K562 (cell line): ENCODE data around the gene DENND2A. TPM values are rescaled to one million over a fixed set of nuclear protein-coding genes. Genes with fewer than 3 reads are reported as not detected.

Experiments
- ATAC-seq: fragments of 200-7000 bp; cut with Tn5 transposase; 3 replicates; pipeline ENCODE4 v1.9.1; 2020; ENCODE audit warnings: moderate library complexity
- BruUV-seq: library from RNA; stranded (reverse); fragments of 400-500 nt; replicated peaks from 2 replicates; lab custom pipeline; 2021; lab: Mats Ljungman, UMichigan
- CTCF ChIA-PET: fragments of 300-600 bp; formaldehyde crosslinking; extraction: SDS; loops from one replicate; lab custom pipeline; 2021; ENCODE audit warnings: low intra/inter-chr PET ratio; lab: Yijun Ruan, JAX
- POLR2A ChIA-PET: fragments of 300-600, 350-650 bp; sonication (Branson Sonifier 250); formaldehyde crosslinking; extraction: SDS; loops from one replicate; lab custom pipeline; 2021; ENCODE audit warnings: antibody characterized with exemption, inconsistent platforms; lab: Yijun Ruan, JAX
- DNase-seq, 4 experiments: peaks; one replicate each; pipeline versions ENCODE4 v3.0.0 to v3.0.0-alpha.2; 2011 to 2018; ENCODE audit warnings: low spot score in 3 of 4, mixed read lengths in 3 of 4; ENCODE audit errors: extremely low read depth in 1 of 4
- FAIRE-seq: peaks from 2 replicates; lab custom pipeline; 2011; peaks lifted over from hg19 to GRCh38; lab: Jason Lieb, UNC
- H2AFZ ChIP-seq: 2 replicates; pipeline ENCODE4 v1.6.0; 2011; ENCODE audit warnings: low read depth, low read length, control low read depth, inconsistent platforms
- H3K27ac ChIP-seq: fragments of 200-600 bp; 3 replicates; pipeline ENCODE4 v1.8.0; 2011; ENCODE audit warnings: low read depth, mild to moderate bottlenecking, control low read depth, inconsistent platforms, low read length, moderate library complexity, mixed read lengths; ENCODE audit errors: extremely low read depth
- H3K27me3 ChIP-seq, 2 experiments: fragments of 300-600 bp in 1 of 2; 2 replicates in 1 of 2; 3 replicates in 1 of 2; pipeline versions ENCODE4 v1.6.0 to v1.8.0; 2011; ENCODE audit warnings: inconsistent platforms in 2 of 2, low read length in 2 of 2, mild to moderate bottlenecking in 1 of 2, mixed read lengths in 1 of 2, moderate library complexity in 1 of 2; ENCODE audit not compliant: control insufficient read depth in 2 of 2, insufficient read depth in 2 of 2
- H3K36me3 ChIP-seq: fragments of 300-600 bp; 3 replicates; pipeline ENCODE4 v1.8.0; 2011; ENCODE audit warnings: mild to moderate bottlenecking, low read length, inconsistent platforms; ENCODE audit not compliant: control insufficient read depth, insufficient read depth
- H3K4me1 ChIP-seq, 2 experiments: fragments of 200-600 bp in 1 of 2; replicated peaks in 1 of 2; 2 replicates in 1 of 2; 3 replicates in 1 of 2; pipeline versions ENCODE4 v1.5.1 to v1.8.0; 2011; ENCODE audit warnings: inconsistent platforms in 2 of 2, low read length in 2 of 2, mild to moderate bottlenecking in 1 of 2, mixed read lengths in 1 of 2, moderate library complexity in 1 of 2; ENCODE audit not compliant: control insufficient read depth in 2 of 2, insufficient read depth in 2 of 2
- H3K4me2 ChIP-seq: 2 replicates; pipeline ENCODE4 v1.6.1; 2011; ENCODE audit warnings: low read length, control low read depth, inconsistent platforms, mixed read lengths; ENCODE audit not compliant: insufficient read depth
- H3K4me3 ChIP-seq: fragments of 200-600 bp; sonication (generic), shearing (Covaris generic); 2 replicates; pipeline ENCODE4 v1.5.1; 2016; ENCODE audit warnings: control low read depth, inconsistent platforms
- H3K79me2 ChIP-seq: fragments of 200-600 bp; 3 replicates; pipeline ENCODE4 v1.8.0; 2011; ENCODE audit warnings: low read length, inconsistent platforms; ENCODE audit not compliant: control insufficient read depth, insufficient read depth
- H3K9ac ChIP-seq, 2 experiments: 2 replicates each; pipeline versions ENCODE4 v1.6.0 to v1.6.1; 2011; ENCODE audit warnings: low read depth in 2 of 2, low read length in 2 of 2, control low read depth in 1 of 2, inconsistent platforms in 1 of 2, mild to moderate bottlenecking in 1 of 2, mixed read lengths in 1 of 2; ENCODE audit not compliant: insufficient read depth in 1 of 2
- H3K9me1 ChIP-seq: one replicate; pipeline ENCODE4 v1.6.0; 2011; ENCODE audit warnings: inconsistent platforms, mild to moderate bottlenecking, low read length, moderate library complexity; ENCODE audit not compliant: control insufficient read depth, insufficient read depth
- H3K9me3 ChIP-seq: replicated peaks from 2 replicates; pipeline ENCODE4 v1.5.1; 2011; ENCODE audit warnings: low read depth, low read length, inconsistent platforms; ENCODE audit not compliant: control insufficient read depth, insufficient read depth
- H4K20me1 ChIP-seq: replicated peaks from 2 replicates; pipeline ENCODE4 v1.6.1; 2011; ENCODE audit warnings: low read length, inconsistent platforms, mixed read lengths; ENCODE audit not compliant: control insufficient read depth, insufficient read depth
- ATF2 ChIP-seq: sonication (generic); formaldehyde crosslinking; IDR thresholded peaks from 2 replicates; pipeline ENCODE4 v1.8.1; 2022; ENCODE audit warnings: missing genetic modification reagents
- BCOR ChIP-seq: fragments of 450-650 bp; IDR thresholded peaks from 2 replicates; pipeline ENCODE4 v1.6.1; 2016
- CBFA2T3 ChIP-seq: fragments of 450-650 bp; IDR thresholded peaks from 2 replicates; pipeline ENCODE4 v1.6.1; 2017
- CHD2 ChIP-seq: IDR thresholded peaks from 2 replicates; pipeline ENCODE4 v1.6.1; 2011; ENCODE audit warnings: low read depth, low read length
- DDX20 ChIP-seq: fragments of 450-650 bp; IDR thresholded peaks from 2 replicates; pipeline ENCODE4 v1.6.1; 2016; ENCODE audit warnings: missing genetic modification characterization, low read depth, mild to moderate bottlenecking, missing compliant biosample characterization, moderate library complexity
- DIDO1 ChIP-seq: fragments of 450-650 bp; IDR thresholded peaks from 2 replicates; pipeline ENCODE4 v1.6.1; 2016; ENCODE audit warnings: low read depth, missing biosample characterization, missing genetic modification characterization
- E2F6 ChIP-seq, 2 experiments: IDR thresholded peaks; 2 replicates each; pipeline ENCODE4 v1.6.1; 2011; ENCODE audit warnings: borderline replicate concordance in 1 of 2, control low read depth in 1 of 2, low read depth in 1 of 2, low read length in 1 of 2, mild to moderate bottlenecking in 1 of 2, mixed read lengths in 1 of 2, moderate library complexity in 1 of 2; ENCODE audit not compliant: insufficient read depth in 1 of 2, insufficient read length in 1 of 2, poor library complexity in 1 of 2, severe bottlenecking in 1 of 2; ENCODE audit errors: extremely low read depth in 1 of 2
- GABPA ChIP-seq: fragments of 200-800 bp; sonication (Bioruptor generic); conservative IDR thresholded peaks from 2 replicates; pipeline ENCODE4 v1.6.1; 2016; ENCODE audit warnings: low read depth, missing genetic modification characterization, missing compliant biosample characterization
- GABPB2 ChIP-seq: fragments of 250-450 bp; sonication (Bioruptor Pico); conservative IDR thresholded peaks from 2 replicates; pipeline ENCODE4 v1.5.1; 2021; ENCODE audit warnings: mild to moderate bottlenecking
- NR3C1 ChIP-seq: sonication (generic); formaldehyde crosslinking; IDR thresholded peaks from 2 replicates; pipeline ENCODE4 v1.8.1; 2022; ENCODE audit warnings: missing genetic modification reagents
- PTBP1 ChIP-seq: fragments of 200-400 bp; formaldehyde crosslinking; IDR thresholded peaks from 2 replicates; pipeline ENCODE4 v1.6.1; 2017; ENCODE audit warnings: low read depth, low read length
- PURB ChIP-seq: sonication (generic); formaldehyde crosslinking; IDR thresholded peaks from 2 replicates; pipeline ENCODE4 v1.9.0; 2021; ENCODE audit warnings: low read depth, mild to moderate bottlenecking, missing genetic modification reagents
- RBM14 ChIP-seq: fragments of 200-400 bp; formaldehyde crosslinking; IDR thresholded peaks from 2 replicates; pipeline ENCODE4 v1.6.1; 2018; ENCODE audit warnings: low read depth, mild to moderate bottlenecking, low read length, moderate library complexity, borderline replicate concordance; ENCODE audit not compliant: insufficient read depth
- SNIP1 ChIP-seq: fragments of 450-650 bp; IDR thresholded peaks from 2 replicates; pipeline ENCODE4 v1.7.1; 2017; ENCODE audit warnings: low read depth, mild to moderate bottlenecking
- U2AF1 ChIP-seq: fragments of 200-400 bp; formaldehyde crosslinking; optimal IDR thresholded peaks from 2 replicates; pipeline ENCODE3; 2017; ENCODE audit warnings: mild to moderate bottlenecking, low read depth, low read length, moderate library complexity
- ZNF778 ChIP-seq: fragments of 450-650 bp; formaldehyde crosslinking; IDR thresholded peaks from 2 replicates; pipeline ENCODE4 v1.4.0; 2020; ENCODE audit warnings: mild to moderate bottlenecking, moderate library complexity
- WGBS: fragments of 100-300 bp; shearing (Covaris generic); methylation state at CpG from one replicate; pipeline ENCODE4 v1.1.6; 2016; ENCODE audit warnings: low coverage, mixed read lengths; ENCODE audit not compliant: insufficient coverage; ENCODE audit errors: missing lambda C conversion rate; 5-methylcytosine and 5-hydroxymethylcytosine counted together
- in situ Hi-C: fragments of 300-500 bp; cut with MboI; formaldehyde crosslinking; loops from 4 replicates; pipeline ENCODE4 v1.15.0; 2018; ENCODE audit warnings: inconsistent platforms, mixed read lengths
- intact Hi-C: fragments of 100-400 bp; cut with micrococcal nuclease; formaldehyde crosslinking; loops from 2 replicates; pipeline ENCODE4 v1.14.2; 2022
- polyA plus RNA-seq, 8 experiments: library from polyadenylated mRNA; depleted of rRNA in 4 of 8; stranded (reverse) in 5 of 8; unstranded in 3 of 8; fragments of >200 nt; fragmentation: Nextera tagmentation in 2 of 8; fragmentation: Illumina TruSeq in 1 of 8; extraction: Ambion mirVana in 2 of 8; extraction: Trizol in 1 of 8; gene quantifications; 2 replicates each; pipeline versions ENCODE4 v1.2.1 to v1.2.3, GENCODE V29; 2011 to 2014; ENCODE audit warnings: inconsistent platforms in 1 of 8, missing spikeins in 1 of 8
- total RNA-seq, 7 experiments: library from RNA; depleted of rRNA in 6 of 7; stranded (reverse); fragments of >200 nt in 6 of 7; fragmentation: Illumina TruSeq in 2 of 7; extraction: Trizol in 2 of 7; gene quantifications; 2 replicates each; pipeline versions ENCODE4 v1.2.1 to v1.2.3, GENCODE V29; 2011 to 2021; ENCODE audit warnings: low replicate concordance in 1 of 7

The DENND2A gene
- total and polyA plus RNA-seq, 9 of the 15 experiments (the other 6 are each of a cell fraction or from before 2014, with no cell fraction given): not detected

DNA sequence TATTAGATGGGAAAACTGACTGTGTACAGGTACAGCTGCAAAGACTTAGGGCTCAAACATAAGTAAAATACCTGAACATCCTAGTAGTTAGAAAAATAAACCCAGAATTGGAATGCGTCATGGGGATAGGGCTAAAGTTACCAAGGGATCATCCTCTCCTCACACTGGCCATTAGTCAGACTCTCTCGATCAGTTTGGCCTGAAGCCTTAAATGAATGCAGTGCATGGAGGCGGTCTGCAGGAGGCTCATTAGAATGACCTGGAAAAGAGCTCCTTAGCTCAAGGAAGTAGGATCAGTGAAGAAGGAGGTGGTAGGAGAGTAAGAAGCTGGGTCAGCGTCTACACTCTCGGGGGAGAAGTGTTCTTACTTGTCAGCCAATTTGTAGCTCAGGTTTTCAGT is 35.3 kb downstream of the DENND2A start (continued):
- no peak for TF ChIP-seq ATF2 (CRISPR knock-in tag)
- TF ChIP-seq, all 486 proteins: peak for 0

DNA sequence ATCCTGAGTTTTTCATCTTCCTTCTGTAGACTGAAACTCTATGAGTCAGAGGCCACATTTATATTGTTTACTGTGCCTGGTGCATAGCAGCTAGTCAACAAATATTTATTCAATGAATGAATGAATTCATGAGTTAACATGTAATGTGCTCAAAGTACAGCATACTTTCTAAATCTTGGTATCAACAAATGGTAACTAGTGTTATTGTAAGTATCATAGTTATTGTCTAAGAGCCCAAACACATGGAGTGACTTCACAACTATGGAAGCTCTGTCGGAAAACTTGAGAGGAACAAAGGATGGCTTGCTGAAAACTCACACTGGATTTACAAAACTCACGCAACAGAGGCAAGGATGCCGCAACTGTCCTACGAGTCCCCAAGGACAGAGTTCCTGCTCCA is 35.9 kb downstream of the DENND2A start:
- POLR2A ChIA-PET: interaction anchor here (0.6 to 1.3 kb wide), 2 partner anchors 13 to 877 kb away, joined by 3 to 4 read pairs; no protein-coding TSS in a partner anchor

More for the DNA sequence above, 35.9 kb downstream of the DENND2A start:
- 0 out of 2 replicates have a peak, but pooled peaks cover 9% of the 10 kb centered on the region for H4K20me1 ChIP-seq
- FAIRE-seq (no peak), ATAC-seq (no peak), DNase-seq (no peak)
- no peaks in the 10 kb centered on the region for H3K36me3 ChIP-seq
- no peaks in the 10 kb centered on the region for H3K9me1 ChIP-seq
- H3K9ac ChIP-seq: no peak overlapping the region
- no TSS peak for BruUV-seq
- no peaks in the 10 kb centered on the region for H3K9me3 ChIP-seq
- H2AFZ ChIP-seq: no peak overlapping the region
- CTCF ChIA-PET: no interaction called here
- peaks cover 66 to 81% of the 10 kb centered on the region in 2 experiments for H3K27me3 ChIP-seq
- TF ChIP-seq DIDO1 (tag) (no peak), DDX20 (tag) (no peak), PTBP1 (no peak), NR3C1 (CRISPR knock-in tag) (no peak), E2F6 (IDR thresholded peaks at IDR 0.05; ENCODE audit: borderline replicate concordance in 1 of 2, extremely low read depth in 1 of 2, insufficient read depth in 1 of 2, insufficient read length in 1 of 2, low read depth in 1 of 2, low read length in 1 of 2, poor library complexity in 1 of 2, severe bottlenecking in 1 of 2) (no peak), CHD2 (no peak), SNIP1 (no peak), PURB (CRISPR knock-in tag) (no peak), ZNF778 (CRISPR knock-in tag) (no peak), GABPB2 (CRISPR knock-in tag) (no peak), U2AF1 (no peak), GABPA (tag) (no peak), RBM14 (no peak), BCOR (no peak), CBFA2T3 (no peak)
- H3K27ac ChIP-seq: no peak overlapping the region
- no peak overlapping the region for H3K4me3 ChIP-seq
- in situ Hi-C loops (no loop called here), intact Hi-C loops (no loop called here)
- no peaks in the 10 kb centered on the region for H3K79me2 ChIP-seq
- 1% methylated on average over 4 of the region's 4 CpGs for WGBS
- H3K4me2 ChIP-seq: no peak overlapping the region
- H3K4me1 ChIP-seq: no peaks in the 10 kb centered on the region
